Measurements from ENCODE around the gene EMILIN1.
"Not testable (repeated sequence)": the region's sequence is repeated elsewhere in the genome, so short reads cannot be mapped to it uniquely, and the experiment has no call there.

The EMILIN1 gene

GRCh38 chr2:27070653-27071276 lies 7.7 kb upstream of the EMILIN1 start:
- peaks cover 74% of the 10 kb centered on the region for H3K4me1 Mint-ChIP-seq (ENCODE audit: low read depth)
- peaks cover 43% of the 10 kb centered on the region for H3K36me3 Mint-ChIP-seq (ENCODE audit: low read depth)
- no peaks in the 10 kb centered on the region for H3K9me3 Mint-ChIP-seq
- no peaks in the 10 kb centered on the region for H3K27me3 Mint-ChIP-seq
- peak overlapping the region; percentile 98 for H3K4me3 Mint-ChIP-seq
- peak overlapping the region; percentile 89 for H3K27ac Mint-ChIP-seq

- peak within 1 kb of the TSS; percentile 98 for H3K4me3 Mint-ChIP-seq
- H3K9me3 Mint-ChIP-seq, result no peaks in the 10 kb centered on the region
- H3K4me1 Mint-ChIP-seq (ENCODE audit: low read depth), result peaks cover 76% of the 10 kb centered on the region
- no peaks in the 10 kb centered on the region for H3K27me3 Mint-ChIP-seq
- peaks cover 39% of the 10 kb centered on the region for H3K36me3 Mint-ChIP-seq (ENCODE audit: low read depth)
- peak within 1 kb of the TSS; percentile 93 for H3K27ac Mint-ChIP-seq
These were observed 7.0 kb upstream of the EMILIN1 start, which contains the start of gene OST4 for GRCh38 chr2:27071277-27071989. TSS of gene OST4 (minus strand) at chr2:27071654.

GRCh38 chr2:27071990-27072830 lies 6.2 kb upstream of the EMILIN1 start:
- H3K36me3 Mint-ChIP-seq (ENCODE audit: low read depth), result peaks cover 37% of the 10 kb centered on the region
- H3K27me3 Mint-ChIP-seq, result no peaks in the 10 kb centered on the region
- H3K9me3 Mint-ChIP-seq, result no peaks in the 10 kb centered on the region
- peak overlapping the region; percentile 93 for H3K27ac Mint-ChIP-seq
- H3K4me1 Mint-ChIP-seq (ENCODE audit: low read depth), result peaks cover 79% of the 10 kb centered on the region
- peak overlapping the region; percentile 87 for H3K4me3 Mint-ChIP-seq

- H3K9me3 Mint-ChIP-seq, result no peaks in the 10 kb centered on the region
- H3K27me3 Mint-ChIP-seq, result no peaks in the 10 kb centered on the region
- H3K4me1 Mint-ChIP-seq (ENCODE audit: low read depth), result peaks cover 81% of the 10 kb centered on the region
- H3K4me3 Mint-ChIP-seq, result peak overlapping the region; percentile 87
- peaks cover 30% of the 10 kb centered on the region for H3K36me3 Mint-ChIP-seq (ENCODE audit: low read depth)
- peak overlapping the region; percentile 47 for H3K27ac Mint-ChIP-seq
These were observed 5.5 kb upstream of the EMILIN1 start for GRCh38 chr2:27072920-27073319.

GRCh38 chr2:27073782-27074181 lies 4.6 kb upstream of the EMILIN1 start:
- Mint-ChIP-seq H3K4me1 (ENCODE audit: low read depth) (peaks cover 73% of the 10 kb centered on the region), H3K4me3 (no peak overlapping the region), H3K27ac (peak overlapping the region; percentile 17), H3K27me3 (no peaks in the 10 kb centered on the region), H3K36me3 (ENCODE audit: low read depth) (peaks cover 22% of the 10 kb centered on the region), H3K9me3 (no peaks in the 10 kb centered on the region)

- Mint-ChIP-seq H3K27me3 (no peaks in the 10 kb centered on the region), H3K9me3 (no peaks in the 10 kb centered on the region), H3K36me3 (ENCODE audit: low read depth) (peaks cover 10% of the 10 kb centered on the region), H3K27ac (peak overlapping the region; percentile 68), H3K4me1 (ENCODE audit: low read depth) (peaks cover 62% of the 10 kb centered on the region), H3K4me3 (peak overlapping the region; percentile 14)
These were observed 3.5 kb upstream of the EMILIN1 start for GRCh38 chr2:27074738-27075565.

- peak overlapping the region; percentile 68 for H3K27ac Mint-ChIP-seq
- H3K4me3 Mint-ChIP-seq, result peak overlapping the region; percentile 14
- H3K36me3 Mint-ChIP-seq (ENCODE audit: low read depth); H3K9me3 Mint-ChIP-seq; H3K27me3 Mint-ChIP-seq: not testable (repeated sequence)
- H3K4me1 Mint-ChIP-seq (ENCODE audit: low read depth), result peaks cover 61% of the 10 kb centered on the region
These were observed 2.9 kb upstream of the EMILIN1 start for GRCh38 chr2:27075566-27075871.

- H3K27me3 Mint-ChIP-seq, result no peaks in the 10 kb centered on the region
- no peaks in the 10 kb centered on the region for H3K36me3 Mint-ChIP-seq (ENCODE audit: low read depth)
- peak overlapping the region; percentile 60 for H3K27ac Mint-ChIP-seq
- H3K9me3 Mint-ChIP-seq, result no peaks in the 10 kb centered on the region
- no peak overlapping the region for H3K4me3 Mint-ChIP-seq
- H3K4me1 Mint-ChIP-seq (ENCODE audit: low read depth), result peaks cover 64% of the 10 kb centered on the region
These were observed 2.1 kb upstream of the EMILIN1 start for GRCh38 chr2:27076323-27076722.

- H3K4me3 Mint-ChIP-seq, result no peak overlapping the region
- H3K27me3 Mint-ChIP-seq, result no peaks in the 10 kb centered on the region
- H3K27ac Mint-ChIP-seq, result no peak overlapping the region
- H3K9me3 Mint-ChIP-seq, result no peaks in the 10 kb centered on the region
- peaks cover 66% of the 10 kb centered on the region for H3K4me1 Mint-ChIP-seq (ENCODE audit: low read depth)
- no peaks in the 10 kb centered on the region for H3K36me3 Mint-ChIP-seq (ENCODE audit: low read depth)
These were observed 1.2 kb upstream of the EMILIN1 start for GRCh38 chr2:27077231-27077630.

- Mint-ChIP-seq H3K4me1 (ENCODE audit: low read depth) (peaks cover 45% of the 10 kb centered on the region), H3K27ac (no peak overlapping the region), H3K27me3 (no peaks in the 10 kb centered on the region), H3K9me3 (no peaks in the 10 kb centered on the region), H3K4me3 (no peak overlapping the region), H3K36me3 (ENCODE audit: low read depth) (no peaks in the 10 kb centered on the region)
These were observed 1.1 kb downstream of the EMILIN1 start for GRCh38 chr2:27079233-27080139.

- Mint-ChIP-seq H3K36me3 (ENCODE audit: low read depth) (no peaks in the 10 kb centered on the region), H3K27ac (peak overlapping the region; percentile 36), H3K9me3 (no peaks in the 10 kb centered on the region), H3K27me3 (no peaks in the 10 kb centered on the region), H3K4me3 (peak overlapping the region; percentile 53), H3K4me1 (ENCODE audit: low read depth) (peaks cover 41% of the 10 kb centered on the region)
These were observed 1.7 kb downstream of the EMILIN1 start for GRCh38 chr2:27080140-27080469.

GRCh38 chr2:27080603-27080936 lies 2.2 kb downstream of the EMILIN1 start:
- Mint-ChIP-seq H3K9me3 (no peaks in the 10 kb centered on the region), H3K27me3 (no peaks in the 10 kb centered on the region), H3K36me3 (ENCODE audit: low read depth) (no peaks in the 10 kb centered on the region), H3K27ac (peak overlapping the region; percentile 98), H3K4me1 (ENCODE audit: low read depth) (peaks cover 41% of the 10 kb centered on the region), H3K4me3 (peak overlapping the region; percentile 81)

GRCh38 chr2:27081984-27082772 lies 3.8 kb downstream of the EMILIN1 start:
- Mint-ChIP-seq H3K4me3 (peak overlapping the region; percentile 81), H3K27me3 (no peaks in the 10 kb centered on the region), H3K4me1 (ENCODE audit: low read depth) (peaks cover 36% of the 10 kb centered on the region), H3K36me3 (ENCODE audit: low read depth) (no peaks in the 10 kb centered on the region), H3K27ac (peak overlapping the region; percentile 98), H3K9me3 (no peaks in the 10 kb centered on the region)

Data from stimulated activated naive CD8-positive, alpha-beta T cell treated with anti-CD3 and anti-CD28 coated beads, Interleukin-15, Interleukin-2, amounts not matched to agents 100 ng/mL and 50 ng/mL, for 24 hours (primary cell).